Astrocyte (in vitro differentiated cells and primary cell): ENCODE results near the gene ZFYVE27. TPM values are rescaled to one million over a fixed set of nuclear protein-coding genes. Genes with fewer than 3 reads are reported as not detected.
A peak's percentile ranks its signal among the peaks of the same experiment; 100 is the strongest.

Source experiments
- DNase-seq: peaks from one replicate; pipeline ENCODE4 v3.0.0-alpha.2; 2010; ENCODE audit warnings: low read depth
- FAIRE-seq: peaks from 2 replicates; lab custom pipeline; 2011; peaks lifted over from hg19 to GRCh38; lab: Jason Lieb, UNC
- H2AFZ ChIP-seq: 2 replicates; pipeline ENCODE4 v1.6.0; 2012; ENCODE audit warnings: low read depth, low read length, inconsistent platforms
- H3K27ac ChIP-seq: 2 replicates; pipeline ENCODE4 v1.5.1; 2011; ENCODE audit warnings: low read depth, low read length, inconsistent platforms
- H3K27me3 ChIP-seq: 2 replicates; pipeline ENCODE4 v1.6.0; 2011; ENCODE audit warnings: low read length, inconsistent platforms; ENCODE audit not compliant: insufficient read depth
- H3K36me3 ChIP-seq: 2 replicates; pipeline ENCODE4 v1.5.1; 2011; ENCODE audit warnings: low read length, inconsistent platforms; ENCODE audit not compliant: insufficient read depth
- H3K4me1 ChIP-seq: 2 replicates; pipeline ENCODE4 v1.5.1; 2011; ENCODE audit warnings: low read length, inconsistent platforms; ENCODE audit not compliant: insufficient read depth
- H3K4me2 ChIP-seq: 2 replicates; pipeline ENCODE4 v1.6.0; 2012; ENCODE audit warnings: low read length, inconsistent platforms
- H3K4me3 ChIP-seq: 2 replicates; pipeline ENCODE4 v1.5.1; 2011; ENCODE audit warnings: low read depth, mild to moderate bottlenecking, low read length, inconsistent platforms; ENCODE audit not compliant: insufficient read depth
- H3K79me2 ChIP-seq: 2 replicates; pipeline ENCODE4 v1.6.0; 2012; ENCODE audit warnings: mild to moderate bottlenecking, low read length, inconsistent platforms; ENCODE audit not compliant: insufficient read depth
- H3K9ac ChIP-seq: 2 replicates; pipeline ENCODE4 v1.6.0; 2012; ENCODE audit warnings: mild to moderate bottlenecking, low read length, inconsistent platforms
- H3K9me3 ChIP-seq: 2 replicates; pipeline ENCODE4 v1.5.1; 2012; ENCODE audit warnings: low read depth, mild to moderate bottlenecking, low read length, inconsistent platforms; ENCODE audit not compliant: insufficient read depth
- H4K20me1 ChIP-seq: 2 replicates; pipeline ENCODE4 v1.6.0; 2012; ENCODE audit warnings: low read length, inconsistent platforms; ENCODE audit not compliant: insufficient read depth
- H3K27ac Mint-ChIP-seq: one replicate; pipeline ENCODE4 v1.8.0; 2021; ENCODE audit warnings: mild to moderate bottlenecking, mixed read lengths; ENCODE audit not compliant: unreplicated experiment
- H3K27me3 Mint-ChIP-seq: one replicate; pipeline ENCODE4 v1.8.0; 2021; ENCODE audit warnings: low read depth, mixed read lengths; ENCODE audit not compliant: unreplicated experiment
- H3K36me3 Mint-ChIP-seq: one replicate; pipeline ENCODE4 v1.8.0; 2021; ENCODE audit warnings: low read depth, mixed read lengths; ENCODE audit not compliant: unreplicated experiment
- H3K4me1 Mint-ChIP-seq: one replicate; pipeline ENCODE4 v1.8.0; 2021; ENCODE audit warnings: low read depth, mixed read lengths; ENCODE audit not compliant: unreplicated experiment
- H3K4me3 Mint-ChIP-seq: one replicate; pipeline ENCODE4 v1.8.0; 2021; ENCODE audit warnings: mild to moderate bottlenecking, moderate library complexity, mixed read lengths; ENCODE audit not compliant: unreplicated experiment
- H3K9me3 Mint-ChIP-seq: one replicate; pipeline ENCODE4 v1.8.0; 2021; ENCODE audit warnings: mild to moderate bottlenecking, mixed read lengths; ENCODE audit not compliant: unreplicated experiment
- EZH2 ChIP-seq: IDR thresholded peaks from 2 replicates; pipeline ENCODE4 v1.6.1; 2012; ENCODE audit warnings: mild to moderate bottlenecking, low read length, inconsistent platforms; ENCODE audit not compliant: insufficient read depth
- total RNA-seq: library from RNA; stranded (reverse); gene quantifications from 2 replicates; pipeline ENCODE4 v1.2.1, GENCODE V29; 2021
- TF ChIP-seq, protein P1 (sequence below): IDR thresholded peaks from 2 replicates; pipeline ENCODE4 v1.5.1; 2011; ENCODE audit warnings: low read depth, mild to moderate bottlenecking, inconsistent platforms, low read length, moderate library complexity; ENCODE audit not compliant: insufficient read depth

The ZFYVE27 gene
- total RNA-seq, 1 donor from 2014 or later = 32.8 TPM

DNA sequence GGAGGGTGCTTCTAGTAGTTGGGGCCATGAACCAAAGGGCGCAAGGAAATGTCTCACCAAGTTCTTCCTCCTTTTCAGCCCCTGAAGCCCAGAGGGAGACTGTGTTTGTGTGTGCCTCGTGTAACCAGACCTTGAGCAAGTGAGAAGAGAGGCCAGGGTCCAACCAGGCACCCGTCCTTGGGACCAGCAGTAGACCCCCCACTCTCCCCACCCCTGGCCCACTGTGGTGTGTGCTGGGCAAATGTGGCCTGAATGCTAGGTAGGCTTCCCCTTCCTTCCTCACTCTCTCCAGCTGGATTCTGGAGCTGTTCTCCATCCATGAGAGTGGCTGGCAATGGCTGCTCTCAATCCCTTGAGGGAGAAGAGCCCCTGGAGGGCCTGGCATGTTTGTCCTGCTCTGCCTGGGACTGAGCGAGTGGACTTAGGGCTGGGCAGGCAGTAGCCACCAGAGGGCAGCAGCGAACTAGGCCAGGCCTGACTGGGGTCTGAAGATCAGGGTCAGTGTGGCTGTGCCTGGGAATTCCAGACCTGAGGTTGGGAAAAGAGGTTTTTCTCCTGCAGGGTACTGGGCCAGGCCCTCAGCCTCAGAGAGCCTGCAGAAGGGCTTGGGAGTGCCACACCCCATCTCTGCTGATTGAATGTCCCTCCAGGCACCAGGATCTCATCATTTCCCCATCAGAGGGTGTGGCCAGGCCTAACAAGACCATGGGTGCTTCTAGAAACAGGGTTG lies 22.4 kb downstream of the ZFYVE27 start:
- FAIRE-seq (no peak), DNase-seq (peak; percentile 22)
- Histone ChIP-seq H3K4me2 (no peak overlapping the region), H4K20me1 (peaks cover 22% of the 10 kb centered on the region), H3K79me2 (no peaks in the 10 kb centered on the region), H3K9ac (no peak overlapping the region), H3K4me1 (no peaks in the 10 kb centered on the region), H3K9me3 (no peaks in the 10 kb centered on the region), H3K27ac (no peak overlapping the region), H3K36me3 (peaks cover 8% of the 10 kb centered on the region), H3K4me3 (no peak overlapping the region), H3K27me3 (no peaks in the 10 kb centered on the region), H2AFZ (no peak overlapping the region)
- Mint-ChIP-seq H3K4me1 (peaks cover 19% of the 10 kb centered on the region), H3K9me3 (no peaks in the 10 kb centered on the region), H3K36me3 (peaks cover 18% of the 10 kb centered on the region), H3K27ac (peak overlapping the region; percentile 18), H3K4me3 (no peak overlapping the region), H3K27me3 (no peaks in the 10 kb centered on the region)
- TF ChIP-seq EZH2 = no peak
- TF ChIP-seq, protein P1, sequence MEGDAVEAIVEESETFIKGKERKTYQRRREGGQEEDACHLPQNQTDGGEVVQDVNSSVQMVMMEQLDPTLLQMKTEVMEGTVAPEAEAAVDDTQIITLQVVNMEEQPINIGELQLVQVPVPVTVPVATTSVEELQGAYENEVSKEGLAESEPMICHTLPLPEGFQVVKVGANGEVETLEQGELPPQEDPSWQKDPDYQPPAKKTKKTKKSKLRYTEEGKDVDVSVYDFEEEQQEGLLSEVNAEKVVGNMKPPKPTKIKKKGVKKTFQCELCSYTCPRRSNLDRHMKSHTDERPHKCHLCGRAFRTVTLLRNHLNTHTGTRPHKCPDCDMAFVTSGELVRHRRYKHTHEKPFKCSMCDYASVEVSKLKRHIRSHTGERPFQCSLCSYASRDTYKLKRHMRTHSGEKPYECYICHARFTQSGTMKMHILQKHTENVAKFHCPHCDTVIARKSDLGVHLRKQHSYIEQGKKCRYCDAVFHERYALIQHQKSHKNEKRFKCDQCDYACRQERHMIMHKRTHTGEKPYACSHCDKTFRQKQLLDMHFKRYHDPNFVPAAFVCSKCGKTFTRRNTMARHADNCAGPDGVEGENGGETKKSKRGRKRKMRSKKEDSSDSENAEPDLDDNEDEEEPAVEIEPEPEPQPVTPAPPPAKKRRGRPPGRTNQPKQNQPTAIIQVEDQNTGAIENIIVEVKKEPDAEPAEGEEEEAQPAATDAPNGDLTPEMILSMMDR = peak; percentile 76

DNA sequence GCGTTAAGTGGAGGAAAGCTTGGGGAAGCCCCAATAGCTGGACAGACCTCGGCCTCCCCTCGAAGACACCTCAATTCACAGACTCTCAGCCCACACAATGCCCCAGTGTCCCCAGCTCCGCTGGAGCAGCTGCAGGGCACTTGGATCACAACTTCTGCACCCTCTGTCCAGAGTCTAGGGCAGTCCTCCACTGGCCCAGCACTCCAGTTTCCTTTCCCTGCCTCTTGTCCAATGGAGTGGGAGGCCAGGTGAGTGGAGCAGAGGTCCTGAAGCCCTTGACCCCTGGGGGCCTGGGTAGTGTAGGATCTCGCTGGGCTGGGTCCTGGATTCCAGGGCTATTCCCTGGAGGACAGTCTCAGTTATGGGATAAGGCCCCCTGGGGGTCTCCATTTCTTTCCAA lies 23.0 kb downstream of the ZFYVE27 start:
- Mint-ChIP-seq H3K27me3 (no peaks in the 10 kb centered on the region), H3K4me1 (peaks cover 24% of the 10 kb centered on the region), H3K4me3 (no peak overlapping the region), H3K9me3 (no peaks in the 10 kb centered on the region), H3K36me3 (peaks cover 15% of the 10 kb centered on the region), H3K27ac (peak overlapping the region; percentile 18)
- Histone ChIP-seq H3K79me2 (no peaks in the 10 kb centered on the region), H3K4me3 (no peak overlapping the region), H3K9ac (no peak overlapping the region), H3K4me1 (no peaks in the 10 kb centered on the region), H3K9me3 (no peaks in the 10 kb centered on the region), H3K27me3 (no peaks in the 10 kb centered on the region), H3K4me2 (no peak overlapping the region), H3K27ac (no peak overlapping the region), H4K20me1 (peaks cover 22% of the 10 kb centered on the region), H2AFZ (no peak overlapping the region), H3K36me3 (peaks cover 2% of the 10 kb centered on the region)
- DNase-seq (no peak), FAIRE-seq (no peak)
- TF ChIP-seq EZH2 = no peak
- TF ChIP-seq, protein P1 = no peak
